Putamen (tissue), 1 donor: Measurements from ENCODE around the gene FBXL20.
"Not testable (repeated sequence)": the region's sequence is repeated elsewhere in the genome, so short reads cannot be mapped to it uniquely, and the experiment has no call there.

Experiments used
- DNase-seq: peaks from one replicate; pipeline ENCODE4 v3.0.0-alpha.2; 2016; ENCODE audit warnings: low spot score

The FBXL20 gene

GRCh38 chr17:39250076-39250475 lies 151.3 kb downstream of the FBXL20 start:
- DNase-seq: not testable (repeated sequence)

- DNase-seq: no peak
These were observed 155.2 kb downstream of the FBXL20 start for GRCh38 chr17:39246274-39246673.

GRCh38 chr17:39244600-39245570 lies 156.5 kb downstream of the FBXL20 start:
- peak; percentile 69 for DNase-seq

- DNase-seq: no peak
These were observed 157.3 kb downstream of the FBXL20 start for GRCh38 chr17:39244016-39244599.

GRCh38 chr17:39243155-39243554 lies 158.3 kb downstream of the FBXL20 start:
- no peak for DNase-seq

GRCh38 chr17:39240631-39241030 lies 160.8 kb downstream of the FBXL20 start:
- DNase-seq: no peak

GRCh38 chr17:39239640-39240314 lies 161.6 kb downstream of the FBXL20 start:
- DNase-seq: no peak

GRCh38 chr17:39238311-39238972 lies 163.0 kb downstream of the FBXL20 start:
- no peak for DNase-seq

GRCh38 chr17:39237586-39237985 lies 163.8 kb downstream of the FBXL20 start:
- DNase-seq: no peak

GRCh38 chr17:39236981-39237441 lies 164.4 kb downstream of the FBXL20 start:
- DNase-seq: no peak

GRCh38 chr17:39236450-39236927 lies 164.9 kb downstream of the FBXL20 start:
- DNase-seq: no peak

- DNase-seq: no peak
These were observed 165.6 kb downstream of the FBXL20 start for GRCh38 chr17:39235555-39236449.

GRCh38 chr17:39231591-39232551 lies 169.6 kb downstream of the FBXL20 start:
- DNase-seq: no peak

- no peak for DNase-seq
These were observed 170.3 kb downstream of the FBXL20 start for GRCh38 chr17:39231091-39231561.

- DNase-seq: no peak
These were observed 171.1 kb downstream of the FBXL20 start for GRCh38 chr17:39230361-39230760.

GRCh38 chr17:39229274-39229913 lies 172.0 kb downstream of the FBXL20 start:
- DNase-seq: no peak

- no peak for DNase-seq
These were observed 174.0 kb downstream of the FBXL20 start for GRCh38 chr17:39227364-39227919.

- DNase-seq: peak; percentile 76
These were observed 175.3 kb downstream of the FBXL20 start for GRCh38 chr17:39225959-39226683.
